ENCODE results near the gene SPACA7. TPM values are rescaled to one million over a fixed set of nuclear protein-coding genes. Genes with fewer than 3 reads are reported as not detected.

Gene SPACA7, protein sequence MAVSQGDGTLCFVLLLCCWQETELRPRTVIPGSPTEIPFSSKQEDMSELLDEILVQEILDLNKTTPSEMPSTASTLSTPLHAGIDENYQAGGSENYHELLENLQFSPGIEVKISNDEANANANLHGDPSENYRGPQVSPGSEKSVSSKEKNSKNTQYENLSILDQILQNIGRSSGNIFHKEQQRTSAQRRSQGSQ
- not detected for total RNA-seq

DNA sequence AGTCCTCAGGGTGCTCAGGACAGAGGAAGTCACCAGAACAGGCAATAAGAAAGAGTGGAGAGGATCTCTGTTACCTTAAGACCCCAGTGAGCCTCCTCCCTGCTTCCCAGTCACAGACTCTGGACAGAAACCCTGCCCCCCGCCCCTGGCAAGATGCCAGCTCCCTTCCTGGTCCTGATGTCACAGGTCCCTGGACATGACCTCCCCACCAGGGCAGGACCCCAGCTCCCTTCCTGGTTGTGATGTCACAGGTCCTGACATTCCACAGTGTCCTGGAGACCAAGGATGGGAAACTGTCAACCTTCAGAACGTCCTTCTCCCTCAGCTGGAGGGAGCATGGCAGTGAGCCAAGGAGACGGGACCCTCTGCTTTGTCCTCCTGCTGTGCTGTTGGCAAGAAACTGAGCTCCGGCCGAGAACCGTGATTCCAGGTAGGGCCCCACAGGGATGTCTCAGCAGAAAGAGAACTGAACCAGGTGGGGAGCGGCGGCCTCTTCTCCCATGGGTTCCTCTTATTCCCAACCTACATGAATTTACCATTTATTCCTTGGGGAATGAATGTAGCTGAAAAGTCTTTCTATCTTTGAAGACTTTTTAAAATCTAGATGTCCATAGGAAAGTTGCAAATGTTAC is at the start of gene SPACA7:
TSS of gene SPACA7 (plus strand) at position 306 of the 632 bp plus-strand sequence. CDS start at position 337, 31 bp downstream.
- DNase-seq: no peak

DNA sequence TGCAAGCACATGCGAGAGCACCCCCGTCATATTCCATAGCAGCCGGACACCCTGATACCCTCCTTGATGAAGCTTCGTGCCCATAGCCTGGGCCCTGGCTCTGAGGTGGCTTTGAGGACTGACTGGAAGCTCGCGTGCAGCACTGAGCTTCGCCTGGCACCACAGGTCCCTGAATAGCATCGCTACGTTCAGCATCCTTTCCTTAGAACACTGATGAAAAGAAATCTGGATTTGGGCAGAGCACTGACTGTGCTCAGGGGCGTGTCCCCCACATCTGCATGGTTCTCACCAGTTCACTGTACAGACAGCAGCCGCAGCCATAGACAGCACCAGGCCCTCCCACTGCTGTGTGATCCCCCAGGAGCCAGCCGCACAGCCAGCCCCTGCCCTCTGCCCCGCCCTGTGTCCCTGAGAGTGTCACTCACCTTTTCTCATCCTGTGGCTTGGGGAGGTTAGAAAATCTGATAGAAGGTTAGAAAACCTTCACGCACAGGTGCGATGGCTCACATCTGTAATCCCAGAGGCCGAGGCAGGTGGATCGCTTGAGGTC is 49.3 kb upstream of the SPACA7 start:
- DNase-seq: no peak

DNA sequence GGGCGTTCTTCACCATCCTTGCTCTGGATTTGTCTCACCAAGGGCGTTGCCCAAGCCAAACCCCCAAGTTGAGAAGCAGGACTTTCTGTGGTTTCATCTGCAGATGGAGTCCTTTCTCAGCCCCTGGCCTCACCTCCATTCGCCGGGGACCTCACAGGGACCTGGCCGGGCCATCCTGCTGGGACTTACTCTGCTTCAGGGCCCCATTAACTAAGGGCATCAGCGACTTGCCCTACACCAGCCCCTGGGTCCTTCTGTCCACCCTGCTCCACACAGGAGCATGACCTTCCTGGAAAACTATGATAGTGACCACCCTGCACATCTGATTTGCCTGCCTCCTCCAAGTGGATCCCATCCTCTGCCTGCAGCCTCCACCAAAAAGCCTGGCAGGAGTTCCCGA is 47.2 kb upstream of the SPACA7 start:
- DNase-seq: no peak

DNA sequence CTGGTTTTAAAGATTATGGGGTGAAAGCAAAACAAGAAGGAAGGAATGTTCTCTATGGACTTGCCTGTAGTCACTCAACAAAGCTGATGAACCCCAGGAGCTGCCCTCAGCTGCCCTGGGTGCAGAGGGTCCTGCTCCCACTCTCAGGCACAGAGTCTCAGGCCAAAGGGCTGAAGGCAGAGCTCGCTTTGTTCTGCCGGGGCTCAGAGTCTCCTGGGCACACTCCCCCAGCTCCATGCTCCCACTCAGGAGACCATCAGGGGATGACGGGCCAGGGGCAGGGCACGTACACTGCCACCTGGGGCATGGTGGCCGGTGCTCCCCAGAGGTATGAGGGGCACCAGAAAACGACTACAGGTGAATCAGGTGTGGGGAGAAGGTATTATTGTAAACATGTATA is 46.8 kb upstream of the SPACA7 start:
- DNase-seq: no peak

DNA sequence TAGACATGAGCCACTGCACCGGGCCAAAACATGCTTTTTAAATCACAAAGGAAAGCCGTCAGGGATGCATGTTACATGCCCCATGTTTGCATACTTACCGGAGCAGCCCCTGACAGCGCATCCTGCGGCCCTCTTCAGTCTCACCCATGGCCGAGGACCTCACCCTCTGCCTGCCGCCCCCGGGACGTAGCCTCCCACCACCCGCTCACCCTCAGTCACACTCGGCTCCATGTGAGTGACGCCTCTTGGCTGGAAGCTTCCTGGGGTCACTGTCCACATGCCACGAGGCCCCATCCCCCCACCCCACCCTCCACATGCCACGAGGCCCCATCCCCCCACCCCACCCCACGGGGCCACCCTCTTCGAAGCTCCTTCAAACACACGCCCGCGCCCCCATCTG is 46.1 kb upstream of the SPACA7 start:
- no peak for DNase-seq

DNA sequence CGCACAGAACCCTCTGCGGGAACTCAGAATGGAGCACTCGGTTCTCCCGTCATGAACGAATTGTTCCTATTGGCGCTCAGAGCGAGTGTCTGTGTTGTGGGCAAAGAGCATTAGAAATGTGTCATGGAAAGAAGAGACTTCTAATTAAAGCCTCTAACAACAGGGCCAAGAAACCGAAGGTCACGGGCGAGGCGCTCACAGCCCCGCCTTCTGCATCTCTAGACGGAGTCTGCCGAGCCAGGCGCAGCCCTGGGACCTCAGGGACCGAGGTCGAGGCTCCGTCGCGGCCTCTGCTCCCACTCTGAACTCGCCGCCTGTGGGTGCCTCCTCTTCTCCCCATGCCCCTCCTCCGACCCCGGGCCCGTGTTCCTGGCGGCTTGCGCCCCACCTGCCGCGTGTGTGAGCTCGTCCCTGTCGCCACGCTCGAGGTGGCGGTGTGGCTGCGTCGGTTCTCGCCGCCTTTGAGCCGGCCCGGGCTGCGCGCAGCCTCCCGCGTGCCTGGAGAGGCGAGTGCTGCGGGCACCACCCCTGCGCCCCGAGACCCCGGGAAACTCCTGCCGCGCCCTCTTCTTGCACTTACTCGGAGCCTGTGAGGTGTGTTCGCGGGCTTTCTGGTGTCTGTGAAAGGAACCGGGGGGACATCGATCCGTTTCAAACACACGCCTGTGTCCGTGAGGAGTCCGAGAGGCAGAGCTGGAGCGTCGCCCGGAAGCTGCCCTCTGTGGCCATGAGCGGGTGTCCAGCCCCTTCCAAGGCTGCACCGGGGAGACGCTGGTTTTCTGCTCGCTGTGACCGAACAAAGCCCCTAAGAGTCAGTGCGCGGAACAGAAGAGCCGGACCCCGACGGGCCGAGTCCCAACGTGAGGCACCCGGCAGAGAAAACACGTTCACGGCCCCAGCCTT is 45.4 kb upstream of the SPACA7 start:
- no peak for DNase-seq

DNA sequence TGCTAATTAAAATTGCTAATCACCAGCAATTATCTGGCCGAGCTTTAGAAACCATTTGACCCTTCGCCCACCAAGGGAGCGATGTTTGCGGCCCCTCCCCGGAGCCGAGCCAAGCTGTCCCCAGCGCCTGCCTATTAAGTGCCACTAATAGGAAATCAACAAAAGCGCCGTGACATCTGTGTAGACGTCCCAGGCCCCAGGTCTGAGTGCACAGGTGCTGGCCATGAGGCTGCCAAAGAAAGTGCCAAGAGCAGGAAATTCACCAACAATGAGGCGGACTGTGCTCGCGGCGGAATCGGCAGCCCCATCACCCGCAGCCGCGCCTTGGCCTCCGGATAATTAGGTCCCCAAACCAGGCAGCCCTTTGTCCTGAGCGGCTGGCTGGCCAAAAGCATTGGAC is 44.5 kb upstream of the SPACA7 start:
- DNase-seq: no peak

DNA sequence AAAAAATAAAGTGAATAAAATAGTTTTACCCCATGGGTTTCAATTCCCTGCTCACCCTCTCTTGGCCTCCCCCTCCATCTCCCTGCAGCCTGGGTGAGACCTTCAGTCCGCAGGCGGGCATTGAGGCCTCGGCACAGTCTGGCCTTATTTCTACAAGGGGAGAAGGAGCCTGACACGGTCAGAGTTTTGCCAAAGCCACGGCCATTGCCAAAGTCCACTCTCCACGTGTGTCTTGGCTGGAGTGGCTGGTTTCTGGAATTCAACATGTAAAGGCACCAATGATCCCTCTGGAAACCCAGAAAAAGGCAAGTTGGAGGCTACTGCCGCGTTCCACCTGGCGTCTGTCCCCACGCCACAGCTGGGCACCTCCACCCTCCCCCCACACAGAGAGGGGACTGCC is 43.4 kb upstream of the SPACA7 start:
- DNase-seq: no peak

DNA sequence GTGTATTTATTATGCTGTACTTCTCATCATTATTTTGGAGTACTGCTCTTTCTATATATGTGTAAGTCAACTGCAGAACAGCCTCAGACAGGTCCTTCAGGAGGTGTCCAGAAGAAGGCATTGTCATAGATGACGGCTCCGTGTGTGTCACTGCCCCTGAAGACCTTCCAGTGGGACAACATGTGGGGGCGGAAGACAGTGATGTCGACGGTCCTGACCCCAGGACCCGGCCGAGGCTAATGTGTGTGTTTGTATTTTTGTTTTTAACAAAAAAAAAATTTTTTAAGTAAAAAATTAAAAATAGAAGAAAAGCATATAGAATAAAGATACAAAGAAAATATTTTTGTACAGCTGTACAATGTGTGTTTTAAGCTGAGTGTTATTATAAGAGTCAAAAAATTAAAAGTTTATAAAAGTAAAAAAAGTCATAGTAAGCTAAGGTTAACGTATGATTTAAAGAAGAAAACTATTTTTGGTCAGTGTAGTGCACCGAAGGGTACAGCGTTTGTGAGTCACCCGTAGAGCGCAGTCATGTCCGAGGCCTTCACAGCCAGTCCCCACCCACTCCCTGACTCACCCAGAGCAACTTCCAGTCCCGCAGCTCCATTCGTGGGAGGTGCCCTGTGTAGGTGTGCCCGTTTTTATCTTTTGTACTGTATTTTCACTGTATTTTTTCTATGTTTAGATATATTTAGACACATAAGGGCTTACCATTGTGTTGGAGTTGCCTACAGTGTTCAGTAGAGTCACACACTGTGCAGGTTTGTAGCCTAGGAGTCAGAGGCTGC is 42.2 kb upstream of the SPACA7 start:
- DNase-seq: no peak

DNA sequence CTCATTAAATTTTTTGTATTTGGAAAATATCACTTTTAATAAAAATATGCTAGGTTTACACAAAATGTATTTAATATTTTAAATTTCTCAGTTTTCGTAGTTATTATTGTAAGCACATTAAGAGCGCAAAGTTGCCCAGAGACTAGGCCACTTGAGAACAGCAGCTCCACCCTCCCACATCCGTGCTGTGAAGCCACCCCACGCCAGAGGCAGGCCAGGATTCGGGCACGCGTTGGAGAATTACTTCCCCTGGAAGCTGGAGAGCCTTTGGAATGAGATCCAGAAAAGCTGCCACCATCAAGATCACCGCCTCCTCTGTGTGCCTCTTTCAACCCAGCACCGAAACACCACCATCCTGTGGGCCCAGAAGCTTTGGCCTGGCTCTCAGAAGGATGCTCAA is 41.0 kb upstream of the SPACA7 start:
- DNase-seq: no peak

DNA sequence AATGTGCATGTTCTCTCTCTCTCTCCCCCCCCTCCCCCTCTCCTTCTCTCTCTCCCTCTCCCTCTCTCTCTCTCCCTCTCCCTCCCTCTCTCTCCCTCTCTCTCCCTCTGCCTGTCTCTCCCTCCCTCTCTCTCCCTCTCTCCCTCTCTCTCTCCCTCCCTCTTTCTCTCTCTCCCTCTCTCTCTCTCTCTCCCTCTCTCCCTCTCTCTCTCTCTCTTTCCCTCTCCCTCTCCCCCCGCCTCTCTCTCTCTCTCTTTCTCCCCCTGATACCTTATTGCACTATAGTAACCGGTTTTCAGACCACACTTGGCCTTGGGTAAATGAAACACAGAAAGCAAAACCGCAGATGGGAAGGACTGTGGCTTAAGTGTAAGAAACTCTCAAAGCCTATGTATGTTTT is 34.7 kb upstream of the SPACA7 start:
- no peak for DNase-seq

DNA sequence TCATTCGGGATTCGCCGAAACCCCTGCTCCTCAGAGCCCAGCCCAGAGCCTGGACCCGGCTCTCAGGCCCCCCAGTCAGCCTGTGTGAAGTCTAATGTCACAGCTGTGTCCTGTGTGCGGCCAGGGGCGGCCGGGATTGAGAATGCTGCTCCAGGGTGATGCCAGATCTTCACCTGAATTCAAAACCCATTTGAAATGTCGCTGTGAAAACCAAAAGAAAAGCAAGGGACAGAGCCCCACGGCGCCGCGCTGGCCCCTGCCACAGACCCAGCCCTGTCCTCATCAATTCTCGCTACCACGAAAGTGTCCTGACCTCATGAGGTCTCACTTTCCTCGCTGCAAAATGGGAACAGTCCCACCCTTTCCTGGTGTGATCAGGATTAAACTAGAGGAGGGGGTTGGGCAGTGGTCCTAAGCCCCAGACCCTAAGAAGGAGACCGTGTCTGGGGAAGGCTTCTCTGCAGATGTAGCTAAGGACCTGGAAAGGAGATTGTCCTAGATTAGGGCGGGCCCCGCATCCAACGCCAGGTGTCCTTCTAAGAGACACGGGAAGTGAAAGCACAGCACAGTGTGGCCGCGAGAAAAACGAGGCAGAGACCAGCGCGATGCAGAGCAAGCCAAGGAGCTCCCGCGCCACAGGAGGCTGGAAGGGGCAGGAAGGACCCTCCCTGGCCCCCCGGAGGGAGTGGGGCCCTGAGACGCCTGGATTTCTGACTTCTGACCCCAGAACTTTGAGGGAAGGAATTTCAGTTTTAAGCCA is 34.0 kb upstream of the SPACA7 start:
- DNase-seq: no peak

DNA sequence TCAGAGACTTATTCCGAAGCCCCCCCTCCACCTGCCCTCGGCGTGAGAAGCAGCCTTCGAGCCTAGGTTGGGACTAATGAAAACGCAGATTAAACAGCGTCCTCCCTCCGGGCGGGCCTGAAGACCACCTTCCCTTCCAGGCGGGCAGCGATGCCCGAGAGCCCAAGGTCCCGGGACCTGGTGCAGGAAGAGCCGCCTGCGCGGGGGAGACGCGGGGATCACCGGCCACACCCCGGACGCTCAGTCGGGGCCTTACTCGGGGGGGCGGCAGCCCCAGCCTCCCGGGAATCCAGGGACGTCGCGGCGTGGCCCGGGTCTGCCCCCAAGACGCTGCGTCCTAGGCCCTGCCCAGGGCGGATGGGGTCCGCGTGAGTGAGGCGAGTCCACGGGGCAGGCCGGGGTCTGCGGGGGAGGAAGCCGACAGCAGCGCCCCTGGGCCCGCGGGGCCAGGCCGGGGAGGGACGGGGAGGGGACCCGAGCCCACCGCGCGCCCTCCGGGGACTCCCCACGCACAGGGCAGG is 33.3 kb upstream of the SPACA7 start:
- DNase-seq: no peak

DNA sequence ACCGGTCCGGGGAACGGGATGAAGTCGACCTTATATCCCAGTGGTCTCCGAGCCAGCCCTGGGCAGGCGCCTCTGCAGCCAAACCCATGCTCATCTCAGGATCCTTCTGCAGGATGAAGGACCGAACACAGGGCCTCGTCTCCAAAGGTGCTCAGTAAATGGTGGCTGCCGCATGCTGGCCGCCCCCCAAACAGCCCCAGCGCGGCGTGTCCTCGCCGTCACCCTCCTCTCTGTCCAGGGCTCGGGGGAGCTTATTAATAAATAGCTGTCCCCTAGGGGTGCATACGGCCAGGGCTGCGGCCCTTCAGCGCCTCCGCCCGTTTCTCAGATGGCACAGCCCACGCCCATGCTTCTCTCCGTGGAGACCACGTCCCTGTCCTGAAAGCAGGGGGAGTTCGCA is 32.6 kb upstream of the SPACA7 start:
- no peak for DNase-seq

DNA sequence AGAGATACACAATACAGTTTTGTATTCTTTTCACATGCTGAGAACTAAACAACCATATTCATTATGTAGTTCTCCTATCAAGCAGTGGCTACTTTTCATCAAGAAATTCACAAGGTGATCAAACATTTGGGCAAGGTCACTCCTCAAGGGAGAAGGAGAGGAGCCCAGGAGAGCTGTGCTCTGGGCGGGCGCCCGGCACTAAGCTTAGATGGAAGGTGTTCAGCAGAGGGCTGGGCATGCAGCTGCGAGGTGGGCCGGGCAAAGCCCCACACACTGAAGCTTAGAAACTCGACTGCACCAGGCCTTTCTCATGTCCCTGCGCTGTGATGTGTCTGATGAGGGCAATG is 30.4 kb upstream of the SPACA7 start:
- DNase-seq: no peak

DNA sequence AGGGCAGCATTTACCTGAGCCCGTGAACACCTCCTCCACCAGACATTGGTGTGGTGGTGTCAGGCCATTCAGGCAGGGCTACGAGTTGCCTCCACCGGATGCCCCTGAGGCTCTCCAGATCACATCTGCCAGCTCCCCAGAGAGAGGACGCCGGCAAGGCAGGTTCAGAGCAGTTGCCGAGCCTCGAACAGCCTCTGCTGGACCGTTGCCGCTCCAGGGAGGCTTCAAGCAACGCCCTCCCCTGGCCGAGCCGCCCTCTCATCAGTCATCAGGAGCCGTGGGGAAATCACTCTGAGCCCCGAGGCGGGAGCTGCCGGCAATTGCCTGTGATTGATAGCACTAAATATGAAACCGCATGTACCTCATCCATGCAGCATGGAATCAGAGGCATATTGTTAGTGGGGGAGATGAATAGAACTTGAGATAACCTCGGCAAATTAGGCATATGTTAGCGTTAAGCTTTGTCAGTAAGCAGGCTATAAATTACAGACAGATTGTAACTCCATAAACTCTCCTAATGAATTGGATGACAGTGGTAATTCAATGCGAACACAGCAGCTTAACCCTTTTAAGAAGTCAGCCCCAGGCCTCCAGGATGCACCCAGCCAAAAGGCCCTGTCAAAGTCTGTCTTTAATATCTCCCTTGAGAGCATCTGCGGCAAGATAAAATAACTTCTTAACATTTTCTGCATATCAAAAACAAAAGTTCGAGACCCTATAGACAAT is 29.8 kb upstream of the SPACA7 start:
- DNase-seq: no peak

DNA sequence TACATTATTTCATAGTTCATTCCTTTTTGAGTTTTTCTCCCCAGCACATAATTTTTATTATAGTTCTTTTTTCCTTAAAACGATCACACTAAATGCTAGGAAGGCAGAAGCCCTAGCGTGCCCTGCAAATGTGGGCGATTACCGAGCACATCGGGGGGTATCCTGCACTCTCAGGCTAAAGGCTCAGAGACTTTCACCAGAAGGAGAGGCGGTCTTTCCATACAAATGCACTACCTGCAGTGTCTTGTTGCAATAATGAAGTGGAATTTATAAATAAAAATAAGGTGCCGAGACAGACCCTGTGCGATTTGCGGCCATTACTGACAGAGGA is 29.3 kb upstream of the SPACA7 start:
- no peak for DNase-seq

DNA sequence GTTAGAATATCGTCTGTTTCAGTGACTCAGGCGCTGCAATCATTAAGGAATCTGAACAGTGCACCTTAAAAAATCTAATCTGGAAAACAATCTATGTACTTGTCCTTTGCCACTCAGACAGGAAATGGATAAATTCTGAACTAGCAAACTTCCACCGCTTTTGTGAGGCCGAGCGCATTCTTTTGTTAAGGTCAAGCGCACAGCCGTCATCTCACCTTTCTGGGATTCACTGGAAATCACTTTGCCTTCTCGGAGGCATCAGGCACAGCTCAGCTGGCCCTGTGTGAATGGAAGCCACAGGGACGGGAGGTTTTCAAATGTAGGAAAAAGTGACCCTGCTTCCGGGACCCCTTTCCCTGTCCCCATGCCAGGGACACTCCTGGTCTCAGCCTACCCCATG is 28.2 kb upstream of the SPACA7 start:
- no peak for DNase-seq

DNA sequence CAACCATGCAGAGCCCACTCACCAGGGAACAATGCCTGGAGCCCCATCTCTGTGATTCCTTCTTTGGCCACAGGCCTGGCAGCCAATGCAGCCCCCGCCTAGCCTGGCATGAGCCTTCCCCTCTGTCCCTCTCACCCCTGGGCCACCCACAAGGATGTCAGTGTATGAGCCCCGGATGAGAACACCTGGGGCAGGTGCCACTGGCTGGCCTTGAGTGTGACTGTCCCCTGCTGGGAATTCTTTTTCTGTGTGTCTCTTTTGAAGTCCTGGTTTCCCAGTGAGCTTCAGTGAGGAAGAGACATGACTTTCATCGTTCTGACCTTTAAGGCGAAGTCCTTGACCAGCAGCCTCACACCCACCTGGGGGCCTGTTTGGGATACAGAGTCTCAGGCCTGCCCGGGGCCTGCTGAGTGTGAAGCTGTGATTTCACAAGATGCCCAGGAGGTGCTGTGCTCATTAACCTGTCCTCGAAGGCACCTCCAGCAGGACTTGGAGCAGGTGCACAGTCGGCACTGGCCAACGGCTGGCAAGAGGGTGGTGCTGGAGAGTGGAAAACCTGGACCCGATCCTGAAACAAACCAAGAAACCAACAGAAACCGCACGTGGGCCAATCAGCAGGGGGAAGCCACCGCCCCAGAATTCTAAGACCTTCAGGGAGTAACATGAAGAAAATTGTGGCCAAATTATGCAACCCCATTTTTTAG is 27.4 kb upstream of the SPACA7 start:
- DNase-seq: no peak

DNA sequence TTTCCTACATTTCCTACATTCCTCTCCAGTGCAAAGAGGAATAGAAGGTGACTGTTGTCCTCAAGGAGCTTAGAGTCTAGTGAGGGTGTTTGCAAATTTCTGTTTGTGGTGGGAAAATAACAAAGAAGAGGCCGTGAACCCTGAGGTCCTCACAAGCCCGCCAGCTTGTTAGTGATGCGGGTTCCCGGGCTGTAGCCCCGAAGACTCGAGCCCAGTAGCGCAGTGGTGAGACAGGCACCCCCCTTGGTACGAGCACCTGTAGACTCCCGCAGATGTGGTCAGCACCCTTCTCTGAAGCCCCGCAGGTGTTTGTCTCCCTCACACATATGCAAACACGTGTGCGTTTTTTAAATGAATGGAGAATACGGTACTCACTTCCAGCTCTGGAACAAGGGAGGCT is 26.5 kb upstream of the SPACA7 start:
- DNase-seq: no peak

All from skin of body (tissue), 2 donors.